RPMI8226 (cell line): Measurements from ENCODE around the gene ING5.
A peak's percentile ranks its signal among the peaks of the same experiment; 100 is the strongest.

Source experiments
- DNase-seq: peaks from one replicate; pipeline ENCODE4 v3.0.0-alpha.2; 2015

The ING5 gene

GRCh38 chr2:241673189-241673663 is 28.6 kb upstream of the ING5 start:
- DNase-seq: no peak

- no peak for DNase-seq
Observed at GRCh38 chr2:241673797-241674725, 27.8 kb upstream of the ING5 start.

GRCh38 chr2:241675885-241676284 is 26.0 kb upstream of the ING5 start:
- DNase-seq: no peak

- DNase-seq: no peak
Observed at GRCh38 chr2:241676665-241677064, 25.2 kb upstream of the ING5 start.

- DNase-seq: no peak
Observed at GRCh38 chr2:241677392-241677791, 24.4 kb upstream of the ING5 start.

GRCh38 chr2:241678307-241678706 is 23.5 kb upstream of the ING5 start:
- no peak for DNase-seq

- DNase-seq: no peak
Observed at GRCh38 chr2:241678784-241679540, 22.9 kb upstream of the ING5 start.

GRCh38 chr2:241680044-241680443 is 21.8 kb upstream of the ING5 start:
- DNase-seq: no peak

- no peak for DNase-seq
Observed at GRCh38 chr2:241680827-241681599, 20.8 kb upstream of the ING5 start.

- peak; percentile 11 for DNase-seq
Observed at GRCh38 chr2:241686324-241686649, 15.6 kb upstream of the ING5 start.

- peak; percentile 94 for DNase-seq
Observed at GRCh38 chr2:241686650-241687425, 15.0 kb upstream of the ING5 start, which contains the start of gene DTYMK. TSS of gene DTYMK (minus strand) at chr2:241686815. CDS start at chr2:241686783, 32 bp downstream.

- DNase-seq: no peak
Observed at GRCh38 chr2:241689306-241689705, 12.5 kb upstream of the ING5 start.

- DNase-seq: no peak
Observed at GRCh38 chr2:241690202-241690717, 11.6 kb upstream of the ING5 start.

GRCh38 chr2:241692448-241692847 is 9.4 kb upstream of the ING5 start:
- DNase-seq: no peak

GRCh38 chr2:241695651-241696050 is 6.2 kb upstream of the ING5 start:
- no peak for DNase-seq

- DNase-seq: no peak
Observed at GRCh38 chr2:241701149-241701398, 765 bp upstream of the ING5 start.

GRCh38 chr2:241702155-241703031 is 554 bp downstream of the ING5 start:
- peak; percentile 88 for DNase-seq

- DNase-seq: no peak
Observed at GRCh38 chr2:241703032-241703604, 1.3 kb downstream of the ING5 start.

GRCh38 chr2:241706537-241706936 is 4.7 kb downstream of the ING5 start:
- no peak for DNase-seq

GRCh38 chr2:241708879-241709278 is 7.0 kb downstream of the ING5 start:
- no peak for DNase-seq

GRCh38 chr2:241719093-241719492 is 17.3 kb downstream of the ING5 start:
- DNase-seq: no peak
